CMK (cell line): ENCODE measurements around the gene SEC11A.
"Not testable (repeated sequence)": the region's sequence is repeated elsewhere in the genome, so short reads cannot be mapped to it uniquely, and the experiment has no call there.

Source experiments
- DNase-seq: peaks from one replicate; pipeline ENCODE4 v3.0.0-alpha.2; 2010; ENCODE audit warnings: low read depth

SEC11A gene

DNA sequence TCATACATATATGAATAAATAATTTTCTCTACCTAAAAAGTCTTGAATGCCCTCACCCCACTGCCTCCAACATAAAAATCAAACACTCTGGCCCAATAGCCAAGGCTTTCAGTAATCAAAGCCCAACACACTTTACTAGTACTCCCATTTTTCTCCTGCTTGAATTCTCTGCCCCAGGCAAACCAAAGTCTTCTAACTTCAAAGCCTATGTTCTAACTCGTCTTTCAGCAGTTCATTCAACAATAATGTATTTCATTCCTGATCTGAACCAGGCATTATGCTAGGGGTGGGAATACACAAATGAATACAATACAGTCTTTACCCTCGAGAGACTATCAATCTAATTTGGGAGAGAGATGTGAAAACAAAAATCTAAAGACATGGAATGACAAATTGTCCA, 21.1 kb upstream of the SEC11A start:
- DNase-seq: no peak

DNA sequence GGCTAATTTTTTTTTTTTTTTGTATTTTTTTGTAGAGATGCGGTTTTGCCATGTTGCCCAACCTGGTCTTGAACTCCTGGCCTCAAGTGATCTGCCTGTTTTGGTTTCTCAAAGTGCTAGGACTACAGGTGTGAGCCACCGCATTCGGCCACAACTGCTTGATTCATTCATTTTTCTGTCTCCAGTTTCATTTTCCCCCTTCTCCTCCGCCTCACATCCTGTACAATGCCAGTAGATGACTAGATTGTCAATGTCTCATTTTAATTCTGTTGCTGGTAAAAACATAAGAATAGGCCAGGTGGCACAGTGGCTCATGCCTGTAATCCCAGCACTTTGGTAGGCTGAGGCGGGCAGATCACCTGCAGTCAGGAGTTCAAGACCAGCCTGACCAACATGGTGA, 20.4 kb upstream of the SEC11A start:
- DNase-seq: no peak

DNA sequence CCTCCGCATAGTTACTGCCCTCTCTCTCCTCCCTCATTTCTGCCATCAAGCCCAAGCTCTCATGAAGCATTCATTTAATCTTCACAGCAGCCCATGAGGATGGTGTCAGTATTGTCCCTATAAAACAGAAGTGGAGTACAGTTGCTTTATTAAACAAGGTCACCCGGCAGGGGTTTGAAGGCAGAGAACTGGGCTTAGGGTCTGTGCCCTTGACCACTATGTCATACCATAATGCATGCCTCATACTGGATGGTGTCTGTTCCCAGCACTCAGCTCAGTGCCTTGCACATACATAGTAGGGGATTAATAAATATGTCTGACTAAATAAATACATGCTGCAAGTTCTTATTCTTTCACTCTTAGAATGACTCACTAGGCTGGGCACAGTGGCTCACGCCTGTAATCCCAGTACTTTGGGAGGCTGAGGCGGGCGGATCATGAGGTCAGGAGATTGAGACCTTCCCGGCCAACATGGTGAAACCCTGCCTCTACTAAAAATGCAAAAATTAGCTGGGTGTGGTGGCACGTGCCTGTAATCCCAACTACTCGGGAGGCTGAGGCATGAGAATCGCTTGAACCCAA, 19.6 kb upstream of the SEC11A start:
- not testable (repeated sequence) for DNase-seq

DNA sequence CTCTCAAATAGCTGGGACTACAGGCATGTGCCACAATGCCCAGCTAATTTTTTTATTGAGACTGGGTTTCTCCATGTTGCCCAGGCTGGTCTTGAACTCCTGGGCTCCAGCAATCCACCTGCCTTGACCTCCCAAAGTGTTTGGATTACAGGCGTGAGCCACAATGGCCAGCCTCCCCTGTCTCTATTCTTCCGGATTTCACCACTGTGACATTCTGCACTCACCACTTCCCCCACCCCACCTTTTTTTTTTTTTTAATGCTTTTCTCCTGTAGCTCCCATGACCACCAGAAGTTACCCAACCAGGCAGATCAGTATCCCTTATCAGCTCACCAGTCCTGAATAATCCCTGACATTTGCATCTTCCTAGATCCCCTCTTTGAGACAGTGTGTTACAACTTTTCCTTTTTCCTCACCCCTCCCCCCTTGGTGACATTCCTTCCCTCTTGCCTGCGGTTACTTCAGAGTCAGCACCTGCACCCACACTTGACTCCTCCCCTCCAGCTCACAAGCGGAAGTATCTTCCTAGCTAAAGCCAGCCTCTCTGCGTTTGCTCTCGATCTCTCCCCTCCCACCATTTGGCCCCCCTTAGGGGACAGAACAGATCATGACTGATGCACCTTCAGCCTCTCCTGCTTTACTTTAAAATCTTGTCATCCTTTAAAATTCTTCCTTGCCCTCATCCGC, 19.0 kb upstream of the SEC11A start:
- no peak for DNase-seq

DNA sequence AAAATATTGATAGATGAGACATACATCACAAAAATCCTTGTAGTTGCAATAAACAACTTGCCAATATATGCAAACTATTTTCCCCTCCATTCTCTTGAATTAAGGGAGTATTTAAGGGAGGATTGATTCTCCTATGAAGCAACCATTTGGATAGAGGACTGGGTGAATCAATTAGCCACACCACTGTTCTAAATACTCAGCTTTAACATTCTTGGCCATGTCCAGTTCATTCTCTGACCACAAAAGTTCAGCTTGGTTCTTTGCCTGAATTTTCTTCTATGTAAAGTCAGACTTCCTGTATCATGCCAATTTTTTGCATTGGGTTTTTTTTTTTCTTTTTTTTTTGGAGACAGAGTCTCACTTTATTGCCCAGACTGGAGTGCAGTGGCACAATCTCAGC, 15.8 kb upstream of the SEC11A start:
- no peak for DNase-seq

DNA sequence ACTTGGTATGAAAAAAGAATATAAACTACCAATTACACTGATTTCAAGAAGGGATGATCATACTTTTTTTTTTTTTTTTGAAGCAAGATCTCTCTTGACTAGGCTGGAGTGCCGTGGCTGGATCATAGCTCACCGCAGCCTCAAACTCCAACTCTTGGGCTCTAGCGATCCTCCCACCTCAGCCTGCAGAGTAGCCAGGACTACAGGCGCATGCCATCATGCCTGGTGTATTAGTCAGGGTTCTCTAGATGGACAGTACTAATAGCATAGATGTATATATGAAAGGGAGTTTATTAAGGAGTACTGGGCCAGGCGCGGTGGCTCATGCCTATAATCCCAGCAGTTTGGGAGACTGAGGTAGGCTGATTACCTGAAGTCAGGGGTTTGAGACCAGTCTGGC, 11.5 kb upstream of the SEC11A start:
- no peak for DNase-seq

DNA sequence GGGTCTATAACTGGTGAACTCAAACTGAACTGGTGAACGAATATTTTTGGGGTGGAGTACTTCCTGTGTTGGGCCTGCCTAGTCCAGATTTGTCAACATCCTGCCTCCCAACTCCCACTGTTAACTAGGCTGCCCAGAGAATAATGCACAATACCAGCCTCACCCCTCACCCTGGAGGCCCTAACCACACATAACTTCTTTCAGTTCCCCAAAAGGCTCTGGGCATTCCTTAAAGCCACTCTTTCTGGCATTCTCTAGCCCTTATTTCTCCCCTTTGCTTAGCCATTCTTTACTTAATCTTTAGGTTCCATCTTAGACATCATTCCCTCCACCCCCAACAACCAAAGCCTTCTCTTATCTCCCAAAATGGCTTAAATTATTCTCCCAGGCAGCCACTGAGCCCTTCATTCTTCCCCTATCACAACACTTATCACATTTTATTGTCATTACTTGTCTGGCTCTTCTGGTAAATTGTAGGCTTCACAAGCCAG, 9.1 kb upstream of the SEC11A start:
- DNase-seq: no peak

DNA sequence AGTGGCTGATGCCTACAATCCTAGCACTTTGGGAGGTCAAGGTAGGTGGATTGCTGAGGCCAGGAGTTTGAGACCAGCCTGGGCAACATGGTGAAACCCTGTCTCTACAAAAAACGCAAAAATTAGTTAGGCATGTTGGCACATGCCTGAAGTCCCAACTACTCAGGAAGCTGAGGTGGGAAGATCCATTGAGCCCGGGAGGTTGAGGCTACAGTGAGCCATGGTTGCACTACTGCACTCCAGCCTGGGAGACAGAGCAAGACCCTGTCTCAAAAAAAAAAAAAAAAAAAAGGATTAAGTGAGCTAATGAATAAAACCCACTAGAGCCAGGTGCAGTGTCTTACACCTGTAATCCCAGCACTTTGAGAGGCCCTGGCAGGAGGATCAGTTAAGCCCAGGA, 6.7 kb upstream of the SEC11A start:
- no peak for DNase-seq

DNA sequence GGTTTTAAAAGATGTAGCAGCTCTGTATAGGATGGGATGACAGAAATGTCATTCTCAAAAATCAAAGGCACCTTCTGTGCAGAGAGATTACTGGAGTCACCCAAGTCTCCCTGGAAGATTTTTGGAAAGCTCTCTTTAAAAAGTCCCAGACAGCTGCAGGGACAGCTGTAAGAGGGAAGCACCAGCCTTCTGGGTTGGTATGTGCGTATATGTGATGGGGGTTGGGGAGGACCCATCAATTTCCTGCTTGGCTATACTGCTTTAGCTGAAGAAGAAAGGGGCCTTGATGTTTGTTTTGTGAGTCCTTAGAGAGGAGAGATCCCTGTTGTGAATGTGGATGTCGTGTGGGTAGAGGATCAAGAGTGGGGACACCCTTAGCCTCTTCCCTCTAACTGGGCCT, 5.4 kb upstream of the SEC11A start:
- DNase-seq: no peak

DNA sequence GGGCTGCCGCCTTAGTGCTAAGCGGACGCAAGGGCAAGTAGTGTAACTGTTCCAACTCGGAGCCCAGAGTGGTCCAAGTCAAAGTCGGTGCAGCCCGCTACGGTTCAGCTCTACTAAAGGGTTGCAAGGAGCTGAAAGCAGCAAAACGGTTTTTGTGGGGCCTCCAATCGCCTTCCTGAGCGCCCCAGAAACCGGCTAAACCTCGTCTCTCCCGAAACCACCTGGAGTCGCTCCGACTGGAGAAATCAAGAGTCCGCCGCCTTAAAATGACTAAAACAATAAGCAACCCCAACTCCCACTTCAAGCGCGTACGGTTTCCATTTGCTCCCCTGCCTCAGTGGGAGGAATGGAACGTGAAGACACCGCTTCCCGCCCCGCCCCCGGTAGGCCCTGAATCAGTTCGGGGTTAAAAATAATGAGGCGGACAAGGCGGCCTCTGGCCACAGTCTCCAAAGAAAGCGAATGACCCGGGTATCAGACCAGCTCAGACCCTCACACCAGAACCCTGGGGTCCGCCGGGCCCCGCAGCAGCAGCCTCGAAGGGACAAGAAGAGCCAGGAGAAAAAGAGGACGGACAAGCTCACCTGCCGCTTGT, 401 bp downstream of the SEC11A start:
- DNase-seq: no peak

DNA sequence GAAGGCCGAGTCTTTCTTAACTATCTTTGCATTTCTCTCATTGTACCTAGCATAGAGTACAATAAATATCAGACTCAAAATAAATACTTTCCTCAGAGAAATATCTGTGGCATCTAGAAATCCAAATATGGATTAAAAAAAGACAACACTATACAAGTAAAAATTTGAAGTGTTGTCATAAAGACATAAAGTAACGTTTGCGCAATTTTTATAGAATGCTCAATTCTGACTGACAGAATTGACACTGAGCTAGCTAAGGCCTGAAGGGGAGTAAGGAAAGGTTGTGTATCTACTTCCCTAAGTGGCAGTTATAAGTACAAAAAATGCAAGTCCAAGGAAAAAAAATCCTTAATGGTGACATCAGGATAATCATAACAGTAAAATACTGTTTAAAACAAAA, 1.1 kb downstream of the SEC11A start:
- no peak for DNase-seq

DNA sequence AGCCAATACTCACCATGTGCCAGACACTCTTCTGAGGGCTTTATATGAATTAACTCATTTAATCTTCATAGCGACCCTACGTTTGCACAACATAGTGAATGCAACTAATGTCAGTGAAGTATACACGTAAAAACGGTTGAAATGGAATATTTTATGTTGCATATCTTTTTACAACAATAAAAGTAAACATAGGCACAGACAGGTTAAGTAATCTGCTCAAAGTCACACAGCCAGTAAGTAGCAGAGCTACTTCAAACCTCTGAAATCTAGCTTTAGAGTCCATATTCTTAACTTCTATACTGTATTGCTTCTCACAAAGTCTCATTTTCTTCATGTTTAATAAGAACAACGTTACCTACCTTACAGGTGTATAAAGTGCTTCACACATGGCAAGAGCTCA, 1.6 kb downstream of the SEC11A start:
- DNase-seq: no peak

DNA sequence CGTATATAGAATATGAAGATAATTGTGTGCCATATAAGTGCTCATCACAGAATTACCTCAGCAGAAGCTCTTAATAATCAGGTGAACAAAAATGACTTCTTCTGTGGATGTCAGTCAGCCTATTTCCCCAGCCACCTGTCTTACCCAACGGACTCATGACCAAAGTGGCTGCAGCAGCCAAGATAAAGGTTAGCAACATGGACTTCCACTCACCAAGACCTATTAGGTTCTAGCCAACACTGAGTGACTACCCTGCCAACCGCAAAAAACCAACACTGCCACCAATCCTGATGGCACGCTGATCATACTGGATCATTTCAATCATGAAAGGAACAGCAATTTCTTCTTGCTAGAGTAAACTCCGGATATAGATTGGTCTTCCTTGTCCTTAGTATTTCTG, 12.1 kb downstream of the SEC11A start:
- DNase-seq: no peak

DNA sequence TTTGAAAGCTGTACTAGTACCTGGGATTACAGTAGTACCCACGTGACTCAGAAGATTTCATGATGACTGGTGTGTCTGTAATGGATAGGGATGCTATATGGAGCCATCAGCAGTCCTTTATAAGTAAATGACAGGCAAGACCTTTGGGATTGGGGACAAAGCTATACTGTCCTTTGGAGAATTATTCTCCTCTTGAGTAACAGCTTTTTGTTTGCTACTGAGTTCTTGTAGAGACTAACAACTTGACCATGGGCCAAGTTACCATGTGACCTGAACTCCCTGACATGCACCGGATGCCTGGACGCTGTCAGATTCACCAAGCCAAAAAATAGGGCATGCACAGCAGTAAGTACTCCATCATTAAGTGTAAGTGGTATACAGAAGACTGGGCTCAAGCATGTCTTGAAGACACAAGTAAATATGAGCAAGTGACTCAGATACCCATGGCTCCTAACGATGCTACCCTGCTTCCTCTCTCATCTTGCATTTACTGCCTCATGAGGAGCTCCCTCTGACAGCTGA, 12.9 kb downstream of the SEC11A start:
- no peak for DNase-seq

DNA sequence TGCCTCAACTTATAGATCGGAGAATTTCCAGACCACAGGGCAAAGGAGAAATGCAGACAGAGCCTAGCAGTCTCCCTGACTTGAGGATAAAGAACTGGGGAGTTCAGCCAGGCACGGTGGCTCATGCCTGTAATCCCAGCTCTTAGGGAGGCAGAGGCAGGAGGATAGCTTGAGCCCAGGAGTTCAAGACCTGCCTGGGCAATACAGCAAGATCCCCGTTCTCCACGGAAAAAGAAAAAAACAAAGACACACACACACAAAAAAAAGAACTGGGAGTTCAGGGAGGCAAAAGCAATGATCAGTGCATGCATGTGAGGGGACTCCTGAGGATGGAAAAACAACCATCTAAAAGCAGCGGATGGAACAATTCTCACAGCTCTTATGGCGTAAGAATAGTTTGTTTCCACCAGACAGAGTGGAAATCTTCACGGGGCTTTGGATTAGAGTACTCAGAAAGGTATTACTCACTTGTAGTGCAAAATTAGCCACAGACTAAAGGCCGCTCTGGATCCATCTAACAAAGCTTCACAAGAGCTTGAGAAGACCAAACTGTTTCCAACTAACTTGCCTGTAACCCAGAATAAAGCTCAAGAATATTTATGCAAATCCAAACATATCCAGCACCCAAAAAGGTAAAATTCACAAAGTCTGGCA, 16.3 kb downstream of the SEC11A start:
- DNase-seq: no peak

DNA sequence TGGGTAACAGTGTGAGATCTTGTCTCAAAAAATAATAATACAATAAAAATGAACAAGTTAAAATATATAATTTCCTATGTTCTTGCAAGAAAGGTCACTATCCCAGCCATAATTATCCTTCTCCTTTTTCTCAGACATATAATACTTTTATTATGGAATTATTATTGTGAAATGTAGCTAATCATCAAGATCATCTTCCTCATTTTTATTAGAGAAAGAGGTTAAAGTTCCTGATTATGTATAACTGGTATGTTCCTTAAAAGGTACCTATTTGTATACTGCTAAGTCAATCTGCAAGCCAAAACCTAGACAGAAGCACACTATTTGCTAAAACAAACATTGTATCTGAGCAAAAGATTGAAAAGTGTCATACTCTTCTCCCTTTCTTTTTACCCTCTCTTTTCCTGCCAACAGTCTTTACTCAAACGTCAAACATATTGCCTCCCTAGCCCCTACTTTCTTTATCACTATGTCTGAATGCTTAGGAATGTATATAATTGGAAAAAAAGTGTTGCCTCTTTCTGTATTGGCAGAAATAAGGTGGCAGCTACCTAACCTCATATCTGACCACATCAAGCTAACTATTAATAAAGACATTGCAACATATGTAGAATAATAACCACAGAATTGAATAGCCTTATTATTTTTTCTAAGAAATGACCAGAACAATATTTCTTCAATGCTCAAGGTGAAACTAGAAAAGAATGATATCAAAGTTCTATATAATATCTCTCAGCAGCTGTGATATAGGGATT, 18.5 kb downstream of the SEC11A start:
- no peak for DNase-seq

DNA sequence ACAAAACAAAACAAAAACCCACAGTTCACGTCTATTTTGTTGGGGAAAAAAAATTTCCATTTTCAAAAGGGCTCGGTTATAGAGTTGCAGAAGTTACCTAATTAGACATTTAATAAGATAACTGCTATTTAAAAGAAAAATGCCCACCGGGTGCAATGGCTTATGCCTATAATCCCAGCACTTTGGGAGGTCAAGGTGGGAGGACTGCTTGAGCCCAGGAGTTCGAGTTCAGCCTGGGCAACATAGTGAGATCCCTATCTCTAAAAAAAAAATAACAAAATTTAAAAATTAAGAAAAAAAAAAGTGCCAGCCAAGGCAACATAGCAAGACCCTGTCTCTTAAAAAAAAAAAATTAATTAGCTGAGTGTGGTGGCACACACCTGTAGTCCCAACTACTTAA, 19.2 kb downstream of the SEC11A start:
- DNase-seq: no peak

DNA sequence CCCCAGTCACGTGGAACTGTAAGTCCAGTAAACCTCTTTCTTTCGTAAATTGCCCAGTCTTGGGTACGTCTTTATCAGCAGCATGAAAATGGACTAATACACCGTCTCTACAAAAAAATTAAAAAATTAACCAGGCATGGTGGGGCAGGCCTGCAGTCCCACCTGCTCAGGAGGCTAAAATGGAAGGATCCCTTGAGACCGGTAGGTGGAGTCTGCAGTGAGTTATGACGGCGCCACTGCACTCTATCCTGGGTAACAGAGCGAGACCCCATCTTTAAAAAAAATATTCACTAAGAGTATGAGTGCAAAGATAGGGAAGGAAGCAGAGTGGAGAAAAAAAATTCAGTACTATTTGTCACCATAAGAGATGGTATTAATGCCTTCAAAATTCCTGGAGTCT, 25.6 kb downstream of the SEC11A start:
- no peak for DNase-seq

DNA sequence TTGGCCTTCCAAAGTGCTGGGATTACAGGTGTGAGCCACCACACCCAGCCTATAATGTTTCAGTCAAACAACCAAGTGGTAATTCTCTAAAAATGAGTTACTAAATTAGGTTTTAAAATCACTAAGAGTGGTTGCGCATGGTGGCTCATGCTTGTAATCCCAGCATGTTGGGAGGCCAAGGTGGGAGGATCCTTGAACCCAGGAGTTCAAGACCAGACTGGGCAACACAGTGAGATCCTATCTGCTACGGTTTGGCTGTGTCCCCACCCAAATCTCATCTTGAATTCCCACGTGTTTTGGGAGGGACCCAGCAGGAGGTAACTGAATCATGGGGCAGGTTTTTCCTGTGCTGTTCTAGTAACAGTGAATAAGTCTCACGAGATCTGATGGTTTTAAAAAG, 26.1 kb downstream of the SEC11A start:
- DNase-seq: no peak

DNA sequence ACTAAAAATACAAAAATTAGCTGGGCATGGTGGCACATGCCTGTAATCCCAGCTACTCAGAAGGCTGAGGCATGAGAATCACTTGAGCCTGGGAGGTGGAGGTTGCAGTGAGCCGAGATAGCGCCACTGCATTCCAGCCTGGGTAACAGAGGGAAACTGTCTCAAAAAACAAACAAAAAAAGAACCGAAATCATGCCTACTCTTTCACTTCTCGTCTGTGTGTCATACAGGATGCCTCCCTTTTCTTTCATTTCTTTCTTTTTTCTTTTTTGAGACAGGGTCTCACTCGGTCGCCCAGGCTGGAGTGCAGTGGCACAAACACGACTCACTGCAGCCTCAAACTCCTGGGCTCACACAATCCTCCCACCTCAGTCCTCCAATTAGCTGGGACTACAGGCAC, 29.5 kb downstream of the SEC11A start:
- DNase-seq: not testable (repeated sequence)

DNA sequence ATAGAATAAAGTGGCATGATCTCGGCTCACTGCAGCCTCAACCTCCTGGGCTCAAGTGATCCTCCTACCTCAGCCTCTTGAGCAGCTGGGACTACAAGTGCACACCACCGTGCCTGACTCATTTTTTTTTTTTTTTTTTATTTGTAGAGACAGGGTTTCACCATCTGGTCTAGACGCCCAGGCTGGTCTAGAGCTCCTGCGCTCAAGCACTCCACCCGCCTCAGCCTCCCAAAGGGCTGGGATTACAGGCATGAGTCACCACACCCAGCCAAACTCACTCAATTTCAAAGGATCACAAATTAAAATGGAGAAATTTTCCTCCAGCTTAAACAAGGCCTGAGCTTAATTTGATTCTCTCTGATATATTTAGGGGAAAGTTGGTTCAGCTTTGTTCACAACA, 30.6 kb downstream of the SEC11A start:
- DNase-seq: no peak

DNA sequence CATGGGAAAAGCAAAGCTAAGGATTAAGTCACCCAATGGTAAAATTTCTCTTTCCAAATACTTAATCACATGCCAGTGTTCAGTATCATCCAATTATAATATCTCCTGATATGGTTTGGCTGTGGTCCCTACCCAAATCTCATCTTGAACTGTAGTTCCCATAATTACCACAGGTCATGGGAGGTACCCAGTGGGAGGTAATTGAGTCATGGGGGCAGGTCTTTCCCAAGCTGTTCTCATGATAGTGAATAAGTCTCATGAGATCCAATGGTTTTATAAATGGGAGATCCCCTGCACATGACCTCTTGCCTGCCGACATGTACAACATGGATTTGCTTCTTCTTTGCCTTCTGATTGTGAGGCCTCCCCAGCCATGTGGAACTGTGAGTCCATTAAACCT, 31.8 kb downstream of the SEC11A start:
- DNase-seq: no peak
